WTC11 (cell line): ENCODE results near the gene SERTAD1.

Experiments used
- CBFB ChIP-seq: sonication (generic); formaldehyde crosslinking; IDR thresholded peaks from 2 replicates; pipeline ENCODE4 v1.8.1; 2022; ENCODE audit warnings: mild to moderate bottlenecking, low read depth, missing genetic modification reagents
- CTCF ChIP-seq: fragments of 200-600 bp; IDR thresholded peaks from 2 replicates; pipeline ENCODE4 v1.8.0; 2022; ENCODE audit warnings: antibody characterized with exemption
- ESRRA ChIP-seq: sonication (generic); formaldehyde crosslinking; IDR thresholded peaks from 2 replicates; pipeline ENCODE4 v1.8.1; 2022; ENCODE audit warnings: mild to moderate bottlenecking, missing genetic modification reagents, borderline replicate concordance
- MLX ChIP-seq: sonication (generic); formaldehyde crosslinking; IDR thresholded peaks from 2 replicates; pipeline ENCODE4 v1.8.1; 2023; ENCODE audit warnings: mild to moderate bottlenecking, missing genetic modification reagents, moderate library complexity

GRCh38 chr19:40445780-40446262 is 20.0 kb upstream of the SERTAD1 start:
- no peak for TF ChIP-seq CTCF
- TF ChIP-seq ESRRA = no peak
- no peak for TF ChIP-seq MLX (CRISPR knock-in tag)
- no peak for TF ChIP-seq CBFB
